D721Med (cell line): Measurements from ENCODE around the gene CRK.
A peak's percentile ranks its signal among the peaks of the same experiment; 100 is the strongest.

ENCODE experiments used
- DNase-seq: peaks from one replicate; pipeline ENCODE4 v3.0.0; 2011; ENCODE audit warnings: low spot score; ENCODE audit not compliant: insufficient read length
- FAIRE-seq: peaks from 2 replicates; lab custom pipeline; 2011; peaks lifted over from hg19 to GRCh38; lab: Jason Lieb, UNC
- CTCF ChIP-seq: IDR thresholded peaks from 2 replicates; pipeline ENCODE4 v1.5.1; 2012; ENCODE audit warnings: mild to moderate bottlenecking, control low read depth; ENCODE audit not compliant: insufficient read depth; ENCODE audit errors: missing control alignments

Gene CRK

GRCh38 chr17:1471490-1471889 lies 15.5 kb upstream of the CRK start:
- FAIRE-seq = no peak
- DNase-seq = no peak
- TF ChIP-seq CTCF = no peak

GRCh38 chr17:1470755-1471462 lies 14.9 kb upstream of the CRK start:
- no peak for TF ChIP-seq CTCF
- no peak for FAIRE-seq

GRCh38 chr17:1470071-1470754 lies 14.2 kb upstream of the CRK start:
- peak; percentile 63 for DNase-seq
- TF ChIP-seq CTCF = no peak
- no peak for FAIRE-seq

More at GRCh38 chr17:1470755-1471462, 14.9 kb upstream of the CRK start:
- no peak for DNase-seq

GRCh38 chr17:1469231-1469852 lies 13.3 kb upstream of the CRK start:
- TF ChIP-seq CTCF = no peak
- DNase-seq = no peak
- no peak for FAIRE-seq

- TF ChIP-seq CTCF = no peak
- DNase-seq (no peak), FAIRE-seq (no peak)
These were observed 12.0 kb upstream of the CRK start for GRCh38 chr17:1467898-1468492.

GRCh38 chr17:1467258-1467657 lies 11.2 kb upstream of the CRK start:
- FAIRE-seq = no peak
- no peak for DNase-seq
- TF ChIP-seq CTCF = no peak
